H4 (cell line): ENCODE data around the gene EARS2. TPM values are rescaled to one million over a fixed set of nuclear protein-coding genes. Genes with fewer than 3 reads are reported as not detected.
A peak's percentile ranks its signal among the peaks of the same experiment; 100 is the strongest.
"Not testable (repeated sequence)": the region's sequence is repeated elsewhere in the genome, so short reads cannot be mapped to it uniquely, and the experiment has no call there.

Experiments used
- DNase-seq: peaks from one replicate; pipeline ENCODE4 v3.0.0-alpha.2; 2015; ENCODE audit warnings: low spot score
- total RNA-seq: library from RNA; depleted of rRNA; stranded (reverse); fragments of >200 nt; shearing (Covaris generic); gene quantifications from 2 replicates; pipeline ENCODE4 v1.2.3, GENCODE V29; 2014

The EARS2 gene
- total RNA-seq, 1 experiment from 2014 or later, result 28.0 TPM

DNA sequence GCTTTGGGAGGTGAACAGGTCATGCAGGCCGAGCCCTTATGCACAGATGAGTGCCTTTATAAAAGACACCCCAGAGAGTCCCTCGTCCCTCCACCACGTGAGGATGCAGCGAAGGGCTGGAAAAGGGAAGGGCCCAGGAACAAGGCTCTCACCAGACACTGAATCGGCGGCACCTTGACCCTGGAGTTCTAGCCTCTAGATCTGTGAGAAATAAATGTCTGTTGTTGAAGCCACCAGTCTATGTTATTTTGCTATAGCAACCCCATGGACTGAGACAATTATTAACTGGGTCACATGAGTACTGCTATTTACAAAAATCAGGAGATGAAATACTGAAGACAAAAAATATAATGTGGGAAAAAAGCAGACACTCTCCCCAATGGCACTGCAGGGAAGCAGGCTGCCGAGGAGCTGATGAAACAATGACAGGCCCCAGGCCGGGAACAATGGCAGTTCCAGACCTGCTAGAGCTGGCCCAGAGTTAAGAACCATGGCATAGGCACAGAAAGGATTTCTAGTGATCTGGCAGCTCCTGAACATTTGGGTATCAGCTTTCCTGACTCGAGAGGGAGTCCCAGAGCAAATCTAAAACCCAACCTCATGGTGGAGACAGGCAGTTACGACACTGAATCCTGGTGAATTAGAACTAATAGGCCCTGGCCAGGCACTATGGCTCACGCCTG lies 29.0 kb downstream of the EARS2 start:
- DNase-seq, result no peak

GRCh38 chr16:23524886-23525285 lies 32.3 kb downstream of the EARS2 start:
- no peak for DNase-seq

GRCh38 chr16:23523876-23524385 lies 33.2 kb downstream of the EARS2 start:
- DNase-seq, result no peak

DNA sequence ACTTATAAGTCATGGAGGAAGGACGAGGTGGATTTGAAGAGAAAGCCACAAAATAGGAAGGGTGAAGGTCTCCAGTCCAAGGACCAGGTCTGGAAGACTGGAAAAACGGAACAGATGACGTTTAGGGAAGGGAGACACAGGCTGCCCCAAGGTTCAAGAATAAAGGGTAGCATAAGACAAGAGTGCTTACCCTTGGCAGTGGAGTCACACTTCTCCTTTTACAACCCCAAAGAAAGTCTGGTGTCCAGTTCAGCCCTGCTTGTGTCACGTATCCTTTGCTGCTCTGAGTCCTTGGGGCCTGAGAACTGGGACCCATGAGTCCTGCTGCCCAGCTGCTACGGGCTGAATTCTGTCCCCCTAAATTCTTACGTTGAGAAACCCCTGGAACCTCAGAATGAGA lies 33.8 kb downstream of the EARS2 start:
- DNase-seq, result no peak

- no peak for DNase-seq
These were observed 35.2 kb downstream of the EARS2 start for GRCh38 chr16:23521965-23522364.

- no peak for DNase-seq
These were observed 36.0 kb downstream of the EARS2 start for GRCh38 chr16:23521037-23521743.

DNA sequence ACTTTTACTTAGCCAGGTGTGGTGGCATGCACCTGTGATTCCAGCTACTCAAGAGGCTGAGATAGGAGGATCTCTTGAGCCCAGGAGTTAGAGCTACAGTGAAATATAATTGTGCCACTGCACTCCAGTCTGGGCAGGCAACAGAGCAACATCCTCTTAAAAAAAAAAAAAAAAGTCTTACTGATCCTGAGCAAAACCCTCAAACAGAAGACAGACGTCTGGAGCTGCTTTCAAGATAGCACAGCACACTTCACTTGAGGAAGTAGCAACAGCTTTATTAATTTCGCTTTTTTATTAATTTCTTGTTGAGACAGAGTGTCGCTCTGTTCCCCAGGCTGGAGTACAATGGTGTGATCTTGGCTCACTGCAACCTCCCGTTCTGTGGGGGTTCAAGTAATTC lies 36.6 kb downstream of the EARS2 start:
- DNase-seq, result no peak

- DNase-seq, result no peak
These were observed 37.9 kb downstream of the EARS2 start for GRCh38 chr16:23519282-23519681.

- DNase-seq, result no peak
These were observed 38.7 kb downstream of the EARS2 start for GRCh38 chr16:23518435-23518891.

GRCh38 chr16:23516366-23517137 lies 40.6 kb downstream of the EARS2 start:
- no peak for DNase-seq

DNA sequence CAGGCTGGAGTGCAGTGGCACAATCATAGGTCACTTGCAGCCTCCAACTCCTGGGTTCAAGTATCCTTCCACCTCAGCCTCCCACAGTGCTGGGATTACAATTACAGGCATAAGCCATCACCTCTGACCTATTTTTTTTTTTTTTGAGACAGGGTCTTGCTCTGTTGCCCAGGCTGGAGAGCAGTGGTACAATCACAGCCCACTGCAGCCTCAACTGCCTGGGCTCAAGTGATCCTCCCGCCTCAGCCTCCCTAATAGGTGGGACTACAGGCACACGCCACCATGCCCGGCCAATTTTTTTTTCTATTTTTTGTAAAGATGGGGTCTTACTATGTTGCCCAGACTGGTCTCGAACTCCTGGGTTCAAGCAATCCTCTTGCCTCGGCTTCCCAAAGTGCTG lies 41.3 kb downstream of the EARS2 start:
- no peak for DNase-seq

- DNase-seq, result no peak
These were observed 42.6 kb downstream of the EARS2 start for GRCh38 chr16:23514381-23515152.

DNA sequence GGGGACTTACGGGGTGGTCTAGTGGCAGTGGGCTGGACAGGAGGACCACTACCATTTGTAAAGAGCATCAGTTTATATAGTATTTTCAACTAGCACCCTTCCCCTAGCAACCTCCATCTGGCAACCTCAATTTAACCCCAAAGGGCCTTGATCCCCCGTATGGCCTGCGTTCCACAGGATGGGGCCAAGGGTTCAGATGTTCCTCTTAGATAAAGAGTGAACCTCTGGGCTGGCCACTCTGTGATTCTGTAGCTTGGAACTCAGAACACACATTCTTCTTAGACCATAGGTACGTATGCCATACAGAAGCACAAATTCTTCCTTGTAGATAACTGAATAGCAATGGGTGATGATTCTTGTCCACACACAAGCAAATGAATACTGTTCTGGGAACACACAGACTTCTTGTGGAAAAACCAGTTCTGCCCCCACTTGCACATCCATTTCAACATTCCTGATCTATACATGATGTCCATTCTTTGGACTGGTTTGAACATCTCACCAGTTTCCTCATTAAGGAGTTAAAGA lies 44.9 kb downstream of the EARS2 start:
- no peak for DNase-seq

GRCh38 chr16:23511731-23512130 lies 45.4 kb downstream of the EARS2 start:
- no peak for DNase-seq

GRCh38 chr16:23510915-23511270 lies 46.3 kb downstream of the EARS2 start:
- not testable (repeated sequence) for DNase-seq

GRCh38 chr16:23510164-23510914 lies 46.8 kb downstream of the EARS2 start, which contains the start of gene GGA2:
GGA2 (minus strand) TSS chr16:23510494; CDS start chr16:23510411, 83 bp downstream.
- DNase-seq, result peak; percentile 69

- DNase-seq, result no peak
These were observed 47.4 kb downstream of the EARS2 start for GRCh38 chr16:23509782-23510163.

DNA sequence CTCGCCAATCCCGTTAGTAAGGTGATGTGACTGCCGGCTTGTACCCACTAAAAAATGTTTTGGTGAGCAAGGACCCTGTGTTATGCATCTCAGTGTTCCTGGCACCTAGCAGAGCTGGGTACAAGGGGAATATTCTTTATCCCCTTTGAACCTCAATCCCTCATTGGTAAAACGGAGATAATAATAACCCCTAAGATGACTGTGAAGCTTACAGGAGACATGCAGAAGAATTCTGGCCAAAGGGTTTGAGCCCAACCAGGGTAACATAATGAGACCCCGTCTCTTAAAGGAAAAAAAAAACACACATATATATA lies 47.8 kb downstream of the EARS2 start:
- no peak for DNase-seq

DNA sequence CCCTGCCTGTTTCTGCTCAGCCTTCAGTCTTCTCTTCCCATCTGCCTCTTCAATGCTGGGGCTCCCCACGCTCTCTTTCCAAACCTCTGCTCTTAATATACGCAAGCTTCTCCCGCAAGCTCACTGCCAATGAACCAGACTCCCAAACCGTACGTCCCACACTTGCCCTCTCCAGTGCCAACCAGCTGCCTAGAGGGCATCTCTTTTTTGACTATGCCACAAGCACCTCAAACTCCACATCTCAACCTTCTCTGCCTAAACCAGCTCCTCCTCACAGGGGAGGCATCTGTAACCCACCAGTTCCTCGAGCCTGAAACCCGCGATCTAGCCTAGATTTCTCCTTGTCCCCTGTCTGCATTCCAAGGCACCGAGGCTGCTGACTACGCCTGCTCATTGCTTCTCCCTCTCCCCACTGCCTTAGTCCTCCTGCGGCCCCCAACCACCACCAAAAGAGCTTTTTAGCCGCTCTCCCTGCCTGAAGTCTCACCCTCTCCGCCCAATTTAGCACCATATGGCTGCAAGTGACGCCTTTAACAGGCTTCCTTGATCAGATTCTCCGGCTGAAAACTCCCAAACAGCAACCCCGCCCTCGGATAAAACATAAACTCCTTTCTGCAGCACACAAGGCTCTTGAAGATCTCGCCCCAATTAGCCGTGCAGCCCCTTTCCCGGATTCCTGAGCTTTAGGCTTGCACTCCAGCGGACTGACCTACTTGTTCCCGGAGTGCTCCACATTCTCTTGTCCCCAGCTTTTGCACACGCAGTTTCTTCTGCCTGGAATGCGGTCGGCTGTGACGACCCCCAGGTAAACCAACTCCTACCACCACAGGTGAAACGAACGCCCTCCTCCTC lies 48.3 kb downstream of the EARS2 start:
- no peak for DNase-seq

- DNase-seq, result no peak
These were observed 50.5 kb downstream of the EARS2 start for GRCh38 chr16:23506606-23506994.
